Daoy (cell line): ENCODE measurements around the gene MIEF1. TPM values are rescaled to one million over a fixed set of nuclear protein-coding genes. Genes with fewer than 3 reads are reported as not detected.
A peak's percentile ranks its signal among the peaks of the same experiment; 100 is the strongest.
"Not testable (repeated sequence)": the region's sequence is repeated elsewhere in the genome, so short reads cannot be mapped to it uniquely, and the experiment has no call there.

Experiments used
- DNase-seq: peaks from one replicate; pipeline ENCODE4 v3.0.0-alpha.2; 2015; ENCODE audit warnings: low read depth
- total RNA-seq: library from RNA; depleted of rRNA; stranded (reverse); fragments of >200 nt; shearing (Covaris generic); gene quantifications from 2 replicates; pipeline ENCODE4 v1.2.3, GENCODE V29; 2014

Gene MIEF1
- total RNA-seq, 1 experiment from 2014 or later: 25.7 TPM

GRCh38 chr22:39512026-39512425, 9.9 kb downstream of the MIEF1 start:
- no peak for DNase-seq

DNA sequence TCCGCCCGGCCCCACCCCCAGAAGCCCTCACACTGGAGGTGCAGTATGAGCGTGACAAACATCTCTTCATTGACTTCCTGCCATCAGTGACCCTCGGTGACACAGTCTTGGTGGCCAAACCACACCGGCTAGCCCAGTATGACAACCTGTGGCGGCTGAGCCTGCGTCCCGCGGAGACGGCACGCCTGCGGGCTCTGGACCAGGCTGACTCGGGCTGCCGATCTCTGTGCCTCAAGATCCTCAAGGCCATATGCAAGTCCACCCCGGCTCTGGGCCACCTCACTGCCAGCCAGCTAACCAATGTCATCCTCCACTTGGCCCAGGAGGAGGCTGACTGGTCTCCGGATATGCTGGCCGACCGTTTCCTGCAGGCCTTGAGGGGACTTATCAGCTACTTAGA, 11.7 kb downstream of the MIEF1 start:
- no peak for DNase-seq

DNA sequence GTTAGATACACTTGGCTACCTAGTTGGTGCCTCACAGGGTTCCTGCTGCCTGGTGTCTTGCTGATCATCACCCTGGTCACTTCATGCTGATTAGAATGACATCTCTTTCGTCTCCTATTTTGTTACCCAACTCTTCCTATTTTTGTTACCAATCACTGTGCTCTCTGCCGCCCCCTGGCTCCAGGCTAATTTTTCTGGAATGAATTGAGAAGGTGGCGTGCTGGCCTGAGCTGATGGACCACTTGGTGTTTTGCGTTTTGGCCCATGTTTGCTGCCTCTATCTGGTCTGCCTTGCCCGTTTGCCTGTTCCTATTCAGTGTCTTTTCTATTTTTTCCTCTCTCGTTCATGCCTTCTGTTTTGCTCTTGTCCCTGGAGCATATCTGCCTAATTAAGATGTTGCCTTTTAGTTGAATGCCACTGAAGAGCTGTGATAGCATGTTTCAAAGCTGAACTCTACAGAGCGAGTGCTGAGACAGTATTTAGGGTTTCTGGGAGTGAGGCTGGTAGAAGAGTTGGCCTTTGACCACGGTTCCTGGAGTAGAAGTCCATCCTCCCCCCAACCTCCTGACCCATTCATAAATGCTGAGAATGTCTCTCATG, 12.4 kb downstream of the MIEF1 start:
- DNase-seq: no peak

DNA sequence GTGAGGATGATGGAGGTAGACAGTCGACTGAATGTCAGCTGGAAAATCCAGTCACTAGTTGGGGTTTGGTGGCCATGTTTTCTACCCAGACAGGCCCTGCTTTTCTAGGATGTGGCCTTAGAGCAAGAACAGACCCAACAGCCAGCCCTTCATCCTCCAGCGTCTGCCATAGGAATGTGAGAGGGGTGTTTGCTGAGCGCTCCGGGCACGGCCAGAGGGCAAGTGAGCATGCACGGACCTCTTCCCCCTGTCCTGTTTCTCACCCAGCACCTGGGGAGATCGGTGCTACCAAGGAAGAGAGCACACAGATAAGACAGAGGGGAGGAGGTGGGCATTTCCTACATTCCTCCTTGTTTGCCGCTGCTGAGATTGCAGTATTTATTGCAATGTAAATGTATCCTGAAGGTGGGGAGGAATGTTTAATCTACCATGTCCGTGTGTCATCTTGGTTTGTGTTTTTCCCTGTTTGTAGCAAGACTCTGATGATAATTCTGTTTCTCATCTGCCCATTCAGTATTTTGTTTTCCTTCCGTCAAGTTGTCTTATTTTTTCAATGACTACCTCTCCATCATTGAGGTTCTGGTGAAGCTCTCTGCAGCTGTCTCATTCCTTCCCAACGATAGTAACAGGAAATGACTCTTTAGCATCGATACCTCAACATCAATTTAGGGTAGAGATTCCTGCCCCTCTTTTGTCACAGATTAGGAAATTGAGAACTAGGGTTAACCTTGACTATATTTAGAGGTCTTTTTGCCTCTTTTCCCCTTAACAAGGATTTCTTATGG, 13.4 kb downstream of the MIEF1 start:
- no peak for DNase-seq

- no peak for DNase-seq
Measured at GRCh38 chr22:39517470-39517869, 15.4 kb downstream of the MIEF1 start.

GRCh38 chr22:39518144-39518786, 16.2 kb downstream of the MIEF1 start:
- DNase-seq: no peak

GRCh38 chr22:39518996-39519680, 17.0 kb downstream of the MIEF1 start:
- DNase-seq: peak; percentile 52

- DNase-seq: peak; percentile 99
Measured at GRCh38 chr22:39519681-39520225, 17.7 kb downstream of the MIEF1 start.

DNA sequence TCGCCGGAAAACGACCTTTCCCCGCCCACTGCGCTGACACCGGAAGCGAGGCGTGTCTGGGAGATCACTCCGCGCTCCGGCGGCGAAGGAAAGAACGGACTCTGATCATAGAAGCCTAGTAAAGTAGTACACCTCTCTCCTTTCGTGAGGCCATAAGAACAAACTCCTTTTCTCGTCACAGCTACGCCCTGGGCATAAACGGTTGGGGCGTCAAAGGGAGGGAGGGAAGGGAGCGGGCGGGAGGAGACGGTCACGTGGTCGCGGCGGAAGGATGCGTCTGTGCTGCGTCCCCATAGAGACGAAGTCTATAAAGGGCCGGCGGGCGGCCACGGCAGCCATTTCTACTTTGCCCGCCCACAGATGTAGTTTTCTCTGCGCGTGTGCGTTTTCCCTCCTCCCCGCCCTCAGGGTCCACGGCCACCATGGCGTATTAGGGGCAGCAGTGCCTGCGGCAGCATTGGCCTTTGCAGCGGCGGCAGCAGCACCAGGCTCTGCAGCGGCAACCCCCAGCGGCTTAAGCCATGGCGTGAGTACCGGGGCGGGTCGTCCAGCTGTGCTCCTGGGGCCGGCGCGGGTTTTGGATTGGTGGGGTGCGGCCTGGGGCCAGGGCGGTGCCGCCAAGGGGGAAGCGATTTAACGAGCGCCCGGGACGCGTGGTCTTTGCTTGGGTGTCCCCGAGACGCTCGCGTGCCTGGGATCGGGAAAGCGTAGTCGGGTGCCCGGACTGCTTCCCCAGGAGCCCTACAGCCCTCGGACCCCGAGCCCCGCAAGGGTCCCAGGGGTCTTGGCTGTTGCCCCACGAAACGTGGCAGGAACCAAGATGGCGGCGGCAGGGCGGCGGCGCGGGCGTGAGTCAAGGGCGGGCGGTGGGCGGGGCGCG, 18.4 kb downstream of the MIEF1 start, which contains the start of gene ATF4:
ATF4 (plus strand) TSS at position 337 of the 880 bp plus-strand sequence. CDS start 884 bp downstream, outside the sequence.
- DNase-seq: peak; percentile 79

- not testable (repeated sequence) for DNase-seq
Measured at GRCh38 chr22:39521106-39521885, 19.2 kb downstream of the MIEF1 start.

GRCh38 chr22:39522091-39522490, 20.0 kb downstream of the MIEF1 start:
- DNase-seq: not testable (repeated sequence)

- DNase-seq: no peak
Measured at GRCh38 chr22:39522567-39523300, 20.6 kb downstream of the MIEF1 start.

DNA sequence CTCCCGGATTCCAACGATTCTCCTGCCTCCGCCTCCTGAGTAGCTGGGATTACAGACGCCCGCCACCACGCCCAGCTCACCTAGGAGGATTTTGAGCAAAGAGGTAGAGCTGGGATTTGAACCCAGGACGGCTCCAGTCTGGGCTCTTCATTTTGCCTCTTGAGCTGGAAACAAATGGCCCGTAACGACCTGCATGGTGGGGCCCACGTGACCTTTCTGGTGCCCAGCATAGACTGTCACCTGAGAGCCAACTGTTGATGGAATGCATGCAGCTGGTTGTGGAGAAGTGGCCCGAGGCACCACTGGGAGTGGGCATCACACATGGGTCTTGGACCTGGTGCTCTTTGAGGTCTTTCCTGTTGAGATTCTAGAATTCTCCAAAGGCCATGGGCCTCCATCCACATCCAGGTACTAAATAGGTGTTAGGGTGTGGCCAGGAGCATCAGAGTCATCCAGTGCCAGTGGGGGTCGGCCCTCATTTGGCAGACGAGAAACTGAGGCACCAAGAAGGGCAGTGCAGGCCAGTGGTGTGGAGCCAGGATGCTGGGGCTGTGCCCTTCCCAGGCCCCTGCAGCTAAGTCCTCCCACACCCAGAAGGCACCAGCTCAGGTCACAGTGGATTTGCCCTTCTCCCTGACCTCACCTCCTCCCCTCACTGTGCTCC, 22.1 kb downstream of the MIEF1 start:
- no peak for DNase-seq

DNA sequence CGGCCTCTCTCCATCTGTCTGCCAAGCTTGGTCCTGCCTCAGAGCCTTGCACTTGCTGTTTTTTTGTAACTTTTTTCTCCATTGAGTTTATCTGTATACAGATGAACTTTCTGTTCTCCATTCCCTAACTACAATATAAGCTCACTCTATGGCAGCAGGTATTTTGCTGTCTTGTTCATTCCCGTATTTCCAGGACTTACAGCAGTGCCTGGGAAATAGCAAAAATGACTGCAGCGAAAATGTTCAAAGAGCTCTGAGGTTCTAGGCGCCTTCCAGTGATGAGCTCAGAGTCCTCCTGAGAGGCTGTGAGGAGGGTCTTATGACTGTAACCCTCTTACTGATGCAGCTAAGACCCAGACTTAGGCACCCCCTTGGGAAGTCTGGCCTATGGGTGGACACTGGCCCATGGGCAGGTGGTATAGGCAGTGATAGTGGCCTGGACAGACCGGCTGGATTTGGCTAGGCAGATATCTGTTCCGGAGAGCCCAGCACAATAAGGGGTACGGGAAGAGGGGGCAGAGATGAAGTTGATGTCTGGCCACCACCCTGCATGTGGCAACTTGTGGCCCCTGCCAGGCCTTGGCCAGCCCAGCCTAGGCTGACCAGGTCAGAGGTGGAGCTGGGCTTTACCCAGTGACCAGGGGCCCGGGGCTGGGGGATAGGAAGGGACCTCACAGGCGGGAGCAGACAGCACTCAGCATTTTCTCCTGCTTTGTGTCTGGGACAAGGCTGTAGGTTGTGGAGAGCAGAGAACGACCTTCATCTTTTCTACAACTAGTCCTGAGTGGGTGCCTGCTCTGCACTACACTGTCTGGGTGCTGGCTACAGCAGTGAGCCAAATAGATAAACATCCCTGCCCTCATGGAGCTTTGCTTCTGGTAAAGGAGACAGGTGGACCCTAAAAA, 22.9 kb downstream of the MIEF1 start:
- no peak for DNase-seq

GRCh38 chr22:39525658-39525975, 23.5 kb downstream of the MIEF1 start:
- peak; percentile 36 for DNase-seq

- DNase-seq: peak; percentile 40
Measured at GRCh38 chr22:39526736-39527171, 24.7 kb downstream of the MIEF1 start.

GRCh38 chr22:39527481-39527961, 25.4 kb downstream of the MIEF1 start:
- no peak for DNase-seq
